ENCODE results near the gene GNG14. TPM values are rescaled to one million over a fixed set of nuclear protein-coding genes. Genes with fewer than 3 reads are reported as not detected.

Gene GNG14
- polyA plus RNA-seq, 3 donors: not detected

DNA sequence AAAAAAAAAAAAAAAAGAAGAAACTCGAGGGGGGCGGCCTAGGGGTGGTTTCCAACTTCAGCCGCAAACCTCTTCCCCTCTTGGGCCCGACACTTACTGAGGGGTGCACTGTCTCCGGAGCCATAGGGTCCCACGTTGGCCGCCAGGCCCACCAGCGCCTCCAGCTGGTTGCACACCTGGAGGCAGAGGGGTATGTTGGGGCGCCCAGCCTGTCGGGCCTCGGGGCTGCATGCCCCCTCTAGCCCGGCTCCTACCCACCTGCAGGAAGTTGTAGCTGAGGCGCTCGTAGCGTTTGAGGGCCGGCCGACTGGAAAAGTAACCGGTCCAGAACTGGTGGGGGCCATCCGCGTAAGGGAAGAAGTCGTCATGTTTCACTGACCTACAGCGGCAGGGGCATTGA is 29.8 kb upstream of the GNG14 start:
- no peaks in the 10 kb centered on the region for H3K9me3 ChIP-seq (replicated peaks in 1 of 2; ENCODE audit: control insufficient read depth in 1 of 2, insufficient read depth in 1 of 2, low read length in 2 of 2)
- H2AFZ ChIP-seq (ENCODE audit: insufficient read depth, low read depth, low read length, poor library complexity, severe bottlenecking): no peak overlapping the region
- peaks cover 0 to 1% (median 1%) of the 10 kb centered on the region in 3 donors for H3K27me3 Mint-ChIP-seq (ENCODE audit: low read depth in 3 of 3)
- DNase-seq: no peak
- no peak overlapping the region for H3K4me3 Mint-ChIP-seq
- no peaks in the 10 kb centered on the region for H3K27me3 ChIP-seq (ENCODE audit: control insufficient read depth in 2 of 2, insufficient read depth in 2 of 2, low read length in 2 of 2)
- no peak overlapping the region for H3K9ac ChIP-seq (ENCODE audit: insufficient read depth, low read length, poor library complexity, severe bottlenecking)
- H3K27ac Mint-ChIP-seq: no peak overlapping the region
- WGBS (ENCODE audit: insufficient coverage): 97% methylated on average over 6 of the region's 22 CpGs
- H3K36me3 ChIP-seq (replicated peaks in 1 of 2; ENCODE audit: control insufficient read depth in 1 of 2, insufficient read depth in 2 of 2, low read length in 2 of 2): peaks cover 86 to 96% of the 10 kb centered on the region in 2 donors
- H3K4me1 ChIP-seq (ENCODE audit: control insufficient read depth in 1 of 2, insufficient read depth in 2 of 2, low read length in 2 of 2): no peaks in the 10 kb centered on the region
- H3K4me2 ChIP-seq (replicated peaks; ENCODE audit: extremely low read depth, low read length, poor library complexity, severe bottlenecking): no peak overlapping the region
- H3K27ac ChIP-seq (ENCODE audit: low read depth in 1 of 2, low read length in 2 of 2): no peak overlapping the region
- intact Hi-C loops (cut with micrococcal nuclease): no loop called here
- H3K9me3 Mint-ChIP-seq: peaks cover 0 to 9% (median 0%) of the 10 kb centered on the region in 7 donors
- no peak for TF ChIP-seq CTCF (IDR thresholded peaks at IDR 0.05)
- peaks cover 70 to 95% of the 10 kb centered on the region in 2 donors for H3K36me3 Mint-ChIP-seq
- no peak overlapping the region for H3K4me3 ChIP-seq (replicated peaks in 1 of 3; ENCODE audit: low read depth in 2 of 3, low read length in 3 of 3)
- H3K79me2 ChIP-seq (ENCODE audit: insufficient read depth, low read length): peaks cover 4% of the 10 kb centered on the region
- H3K4me1 Mint-ChIP-seq: no peaks in the 10 kb centered on the region
- peaks cover 83% of the 10 kb centered on the region for H4K20me1 ChIP-seq (ENCODE audit: insufficient read depth, low read length)

DNA sequence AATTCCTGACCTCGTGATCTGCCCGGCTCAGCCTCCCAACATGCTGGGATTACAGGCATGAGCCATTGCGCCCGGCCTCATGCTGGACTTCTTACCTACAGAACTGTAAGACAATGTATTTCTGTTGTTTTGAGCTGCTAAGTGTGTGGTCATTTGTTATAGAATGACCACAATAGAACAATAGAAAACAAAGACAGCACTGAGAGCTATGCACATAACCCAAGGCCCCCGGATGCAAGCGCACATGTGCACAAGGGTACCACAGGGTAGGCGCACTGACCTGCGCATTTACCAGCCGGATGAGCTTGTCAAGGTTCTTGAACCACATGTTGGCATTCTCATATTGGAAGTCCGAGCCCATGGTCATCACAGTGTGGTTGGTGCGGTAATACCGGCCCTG is 26.8 kb upstream of the GNG14 start:
- no peak for DNase-seq
- intact Hi-C loops (cut with micrococcal nuclease): loop anchor here in 1 of 2 donors (10.0 kb wide), 2 partner anchors 46 to 496 kb away; partner anchors contain the start of genes ZNF136, ZNF490 and ZNF791
- Mint-ChIP-seq H3K4me1 (peaks cover 17% of the 10 kb centered on the region), H3K4me3 (no peak overlapping the region), H3K27ac (no peak overlapping the region), H3K9me3 (peaks cover 0 to 9% (median 0%) of the 10 kb centered on the region in 7 donors), H3K36me3 (peaks cover 63 to 87% of the 10 kb centered on the region in 2 donors), H3K27me3 (ENCODE audit: low read depth in 3 of 3) (peaks cover 0 to 5% (median 2%) of the 10 kb centered on the region in 3 donors)
- Histone ChIP-seq H3K4me1 (ENCODE audit: control insufficient read depth in 1 of 2, insufficient read depth in 2 of 2, low read length in 2 of 2) (peaks cover 17 to 21% of the 10 kb centered on the region in 2 donors), H2AFZ (ENCODE audit: insufficient read depth, low read depth, low read length, poor library complexity, severe bottlenecking) (no peak overlapping the region), H3K9me3 (replicated peaks in 1 of 2; ENCODE audit: control insufficient read depth in 1 of 2, insufficient read depth in 1 of 2, low read length in 2 of 2) (no peaks in the 10 kb centered on the region), H3K27me3 (ENCODE audit: control insufficient read depth in 2 of 2, insufficient read depth in 2 of 2, low read length in 2 of 2) (no peaks in the 10 kb centered on the region), H3K27ac (ENCODE audit: low read depth in 1 of 2, low read length in 2 of 2) (no peak overlapping the region), H3K79me2 (ENCODE audit: insufficient read depth, low read length) (peaks cover 30% of the 10 kb centered on the region), H3K9ac (ENCODE audit: insufficient read depth, low read length, poor library complexity, severe bottlenecking) (no peak overlapping the region), H3K4me3 (replicated peaks in 1 of 3; ENCODE audit: low read depth in 2 of 3, low read length in 3 of 3) (no peak overlapping the region), H4K20me1 (ENCODE audit: insufficient read depth, low read length) (peaks cover 87% of the 10 kb centered on the region), H3K4me2 (replicated peaks; ENCODE audit: extremely low read depth, low read length, poor library complexity, severe bottlenecking) (no peak overlapping the region), H3K36me3 (replicated peaks in 1 of 2; ENCODE audit: control insufficient read depth in 1 of 2, insufficient read depth in 2 of 2, low read length in 2 of 2) (peaks cover 81 to 88% of the 10 kb centered on the region in 2 donors)
- no peak for TF ChIP-seq CTCF (IDR thresholded peaks at IDR 0.05)
- WGBS (ENCODE audit: insufficient coverage): 89% methylated on average over 11 of the region's 12 CpGs
